ENCODE results near the gene B9D1.

GRCh38 chr17:19331543-19332245 lies 30.8 kb downstream of the B9D1 start:
- TF ChIP-seq FOXP2 (optimal IDR thresholded peaks at IDR 0.05; ENCODE audit: borderline replicate concordance, extremely low read depth, extremely low read length, insufficient read depth) (no peak), REST (IDR thresholded peaks at IDR 0.05; ENCODE audit: insufficient read depth in 1 of 2, low read depth in 2 of 2, low read length in 2 of 2) (no peak), TAF1 (IDR thresholded peaks at IDR 0.05; ENCODE audit: borderline replicate concordance, insufficient read depth, low read length) (no peak), POLR2AphosphoS5 (IDR thresholded peaks at IDR 0.05; ENCODE audit: low read depth, low read length) (no peak)

All from PFSK-1 (cell line).